HepG2 (cell line): ENCODE data around the gene SEC23IP. TPM values are rescaled to one million over a fixed set of nuclear protein-coding genes. Genes with fewer than 3 reads are reported as not detected.
A peak's percentile ranks its signal among the peaks of the same experiment; 100 is the strongest.

ENCODE experiments used
- HNF1A ChIP-seq, 2 experiments: sonication (generic) in 1 of 2; formaldehyde crosslinking in 1 of 2; IDR thresholded peaks; 2 replicates each; pipeline versions ENCODE4 v1.4.0 to v1.6.1; 2016 to 2020; ENCODE audit warnings: borderline replicate concordance in 1 of 2, low read depth in 1 of 2, mild to moderate bottlenecking in 1 of 2, missing genetic modification reagents in 1 of 2
- MEIS2 ChIP-seq: sonication (generic); formaldehyde crosslinking; IDR thresholded peaks from 2 replicates; pipeline ENCODE4 v1.9.0; 2021; ENCODE audit warnings: mild to moderate bottlenecking, missing genetic modification reagents
- NCOA5 ChIP-seq: sonication (generic); formaldehyde crosslinking; IDR thresholded peaks from 2 replicates; pipeline ENCODE4 v1.4.0; 2020; ENCODE audit warnings: missing genetic modification reagents
- SSRP1 ChIP-seq: IDR thresholded peaks from 2 replicates; pipeline ENCODE4 v1.6.1; 2016; ENCODE audit warnings: control low read depth
- XBP1 ChIP-seq: sonication (generic); formaldehyde crosslinking; IDR thresholded peaks from 2 replicates; pipeline ENCODE4 v1.5.0; 2020; ENCODE audit warnings: missing genetic modification reagents
- ZBTB34 ChIP-seq: sonication (generic); formaldehyde crosslinking; IDR thresholded peaks from 2 replicates; pipeline ENCODE4 v1.8.0; 2022; ENCODE audit warnings: mild to moderate bottlenecking, missing genetic modification reagents
- ZBTB44 ChIP-seq: sonication (generic); formaldehyde crosslinking; IDR thresholded peaks from 2 replicates; pipeline ENCODE4 v1.4.0; 2020; ENCODE audit warnings: missing genetic modification reagents
- ZFAT ChIP-seq: sonication (generic); formaldehyde crosslinking; conservative IDR thresholded peaks from 2 replicates; pipeline ENCODE4 v1.8.1; 2023; ENCODE audit warnings: missing genetic modification reagents, inconsistent platforms
- ZKSCAN8 ChIP-seq: IDR thresholded peaks from 2 replicates; pipeline ENCODE4 v1.6.1; 2016; ENCODE audit warnings: borderline replicate concordance, missing genetic modification reagents, missing compliant biosample characterization
- ZNF260 ChIP-seq: sonication (generic); formaldehyde crosslinking; IDR thresholded peaks from 2 replicates; pipeline ENCODE4 v1.4.0; 2020; ENCODE audit warnings: missing genetic modification reagents, low read depth, mild to moderate bottlenecking, borderline replicate concordance
- ZNF556 ChIP-seq: sonication (generic); formaldehyde crosslinking; IDR thresholded peaks from 2 replicates; pipeline ENCODE4 v1.4.0; 2020; ENCODE audit warnings: mild to moderate bottlenecking, missing genetic modification reagents, borderline replicate concordance
- ZNF646 ChIP-seq: sonication (generic); formaldehyde crosslinking; IDR thresholded peaks from 2 replicates; pipeline ENCODE4 v1.9.0; 2021; ENCODE audit warnings: mild to moderate bottlenecking, missing genetic modification reagents
- ZNF747 ChIP-seq: sonication (generic); formaldehyde crosslinking; IDR thresholded peaks from 2 replicates; pipeline ENCODE4 v1.8.1; 2023; ENCODE audit warnings: missing genetic modification reagents, mild to moderate bottlenecking, borderline replicate concordance
- ZNF850 ChIP-seq: sonication (generic); formaldehyde crosslinking; conservative IDR thresholded peaks from 2 replicates; pipeline ENCODE4 v1.9.0; 2021; ENCODE audit warnings: mild to moderate bottlenecking, missing genetic modification reagents
- polyA plus RNA-seq, 8 experiments: library from polyadenylated mRNA; depleted of rRNA in 3 of 8; stranded (reverse) in 7 of 8; unstranded in 1 of 8; fragments of >200 nt; fragmentation: Illumina TruSeq in 4 of 8; extraction: Trizol in 4 of 8; gene quantifications; 2 replicates each; pipeline versions ENCODE4 v1.2.1 to v1.2.3, GENCODE V29; 2011 to 2016; ENCODE audit warnings: low read depth in 4 of 8, missing spikeins in 1 of 8, mixed read lengths in 1 of 8; ENCODE audit not compliant: insufficient read depth in 1 of 8
- total RNA-seq, 5 experiments: library from RNA; depleted of rRNA; stranded (reverse); fragments of >200 nt; fragmentation: Illumina TruSeq; extraction: Trizol; gene quantifications; 2 replicates each; pipeline ENCODE4 v1.2.3, GENCODE V29; 2016; ENCODE audit warnings: low read depth in 1 of 5

The SEC23IP gene
- total and polyA plus RNA-seq, 2 of the 13 experiments (the other 11 are each of a cell fraction or from before 2014, with no cell fraction given), result 32.3 to 57.7 TPM

GRCh38 chr10:119872860-119873681 lies 19.5 kb upstream of the SEC23IP start (continued):
- TF ChIP-seq ZNF646 (CRISPR knock-in tag) (no peak), ZKSCAN8 (CRISPR knock-in tag) (no peak), ZNF556 (peak; percentile 27; the same call in 1 of the 2 replicates), ZNF260 (CRISPR knock-in tag) (no peak), ZBTB44 (CRISPR knock-in tag) (peak; percentile 26; the same call in 1 of the 2 replicates), ZNF850 (CRISPR knock-in tag) (no peak), SSRP1 (CRISPR knock-in tag) (no peak), NCOA5 (no peak), ZBTB34 (no peak), ZFAT (no peak), XBP1 (CRISPR knock-in tag) (no peak), HNF1A (IDR thresholded peaks at IDR 0.05; ENCODE audit: low read depth) (no peak), HNF1A (CRISPR knock-in tag; IDR thresholded peaks at IDR 0.05; ENCODE audit: borderline replicate concordance) (0 out of 2 replicates have a peak, but pooled peaks have one; percentile 39), MEIS2 (CRISPR knock-in tag) (peak; percentile 58; the same call in 1 of the 2 replicates), ZNF747 (CRISPR knock-in tag) (no peak)
